ENCODE measurements around the gene TXNRD1.

Gene TXNRD1

GRCh38 chr12:104360983-104361707 lies 145.6 kb downstream of the TXNRD1 start:
- TF ChIP-seq POLR2AphosphoS5 (IDR thresholded peaks at IDR 0.05; ENCODE audit: low read depth, low read length) (no peak), SIN3A (IDR thresholded peaks at IDR 0.05; ENCODE audit: borderline replicate concordance, insufficient read depth, low read length) (no peak), TAF1 (IDR thresholded peaks at IDR 0.05; ENCODE audit: borderline replicate concordance, insufficient read depth, low read length) (no peak), REST (IDR thresholded peaks at IDR 0.05; ENCODE audit: insufficient read depth in 1 of 2, low read depth in 2 of 2, low read length in 2 of 2) (no peak), FOXP2 (optimal IDR thresholded peaks at IDR 0.05; ENCODE audit: borderline replicate concordance, extremely low read depth, extremely low read length, insufficient read depth) (no peak)

GRCh38 chr12:104365921-104366410 lies 150.4 kb downstream of the TXNRD1 start:
- no peak for TF ChIP-seq FOXP2 (optimal IDR thresholded peaks at IDR 0.05; ENCODE audit: borderline replicate concordance, extremely low read depth, extremely low read length, insufficient read depth)
- no peak for TF ChIP-seq SIN3A (IDR thresholded peaks at IDR 0.05; ENCODE audit: borderline replicate concordance, insufficient read depth, low read length)
- TF ChIP-seq REST (IDR thresholded peaks at IDR 0.05; ENCODE audit: insufficient read depth in 1 of 2, low read depth in 2 of 2, low read length in 2 of 2), result no peak
- no peak for TF ChIP-seq POLR2AphosphoS5 (IDR thresholded peaks at IDR 0.05; ENCODE audit: low read depth, low read length)
- no peak for TF ChIP-seq TAF1 (IDR thresholded peaks at IDR 0.05; ENCODE audit: borderline replicate concordance, insufficient read depth, low read length)

- TF ChIP-seq SIN3A (IDR thresholded peaks at IDR 0.05; ENCODE audit: borderline replicate concordance, insufficient read depth, low read length) (no peak), REST (IDR thresholded peaks at IDR 0.05; ENCODE audit: insufficient read depth in 1 of 2, low read depth in 2 of 2, low read length in 2 of 2) (no peak), FOXP2 (optimal IDR thresholded peaks at IDR 0.05; ENCODE audit: borderline replicate concordance, extremely low read depth, extremely low read length, insufficient read depth) (no peak), POLR2AphosphoS5 (IDR thresholded peaks at IDR 0.05; ENCODE audit: low read depth, low read length) (no peak), TAF1 (IDR thresholded peaks at IDR 0.05; ENCODE audit: borderline replicate concordance, insufficient read depth, low read length) (no peak)
Measured at GRCh38 chr12:104369708-104370107, 154.1 kb downstream of the TXNRD1 start.

GRCh38 chr12:104371043-104371870 lies 155.7 kb downstream of the TXNRD1 start:
- TF ChIP-seq FOXP2 (optimal IDR thresholded peaks at IDR 0.05; ENCODE audit: borderline replicate concordance, extremely low read depth, extremely low read length, insufficient read depth) (no peak), SIN3A (IDR thresholded peaks at IDR 0.05; ENCODE audit: borderline replicate concordance, insufficient read depth, low read length) (no peak), POLR2AphosphoS5 (IDR thresholded peaks at IDR 0.05; ENCODE audit: low read depth, low read length) (no peak), TAF1 (IDR thresholded peaks at IDR 0.05; ENCODE audit: borderline replicate concordance, insufficient read depth, low read length) (no peak), REST (IDR thresholded peaks at IDR 0.05; ENCODE audit: insufficient read depth in 1 of 2, low read depth in 2 of 2, low read length in 2 of 2) (no peak)

All from PFSK-1 (cell line).